Ovary (tissue), 9 donors: ENCODE measurements around the gene ALDH3B2. TPM values are rescaled to one million over a fixed set of nuclear protein-coding genes. Genes with fewer than 3 reads are reported as not detected.

ENCODE experiments used
- DNase-seq, 5 donors: peaks; one replicate each; pipeline ENCODE4 v3.0.0-alpha.2; 2019 to 2020
- H3K27ac ChIP-seq, 2 donors: fragments of 200-600 bp; one replicate each; pipeline versions ENCODE4 v1.5.1 to v1.8.0; 2019 to 2022
- H3K27me3 ChIP-seq: fragments of 200-600 bp; one replicate; pipeline ENCODE4 v1.8.0; 2022
- H3K36me3 ChIP-seq: fragments of 200-600 bp; sonication (generic); one replicate; pipeline ENCODE4 v1.5.1; 2019
- H3K4me1 ChIP-seq: one replicate; pipeline ENCODE4 v1.8.1; 2013; ENCODE audit warnings: mild to moderate bottlenecking, moderate library complexity; ENCODE audit not compliant: insufficient read depth
- H3K4me3 ChIP-seq: fragments of 200-600 bp; sonication (generic); one replicate; pipeline ENCODE4 v1.5.1; 2017
- H3K9me3 ChIP-seq, 2 donors: fragments of 200-600 bp in 1 of 2; sonication (generic) in 1 of 2; one replicate each; pipeline versions ENCODE4 v1.5.1 to v1.8.1; 2013 to 2019; ENCODE audit warnings: mild to moderate bottlenecking in 1 of 2, moderate library complexity in 1 of 2
- CTCF ChIP-seq, 3 donors: fragments of 450-650 bp in 2 of 3; fragments of 200-600 bp in 1 of 3; IDR thresholded peaks; one replicate each; pipeline versions ENCODE4 v1.5.1 to v1.8.0; 2016 to 2022; ENCODE audit warnings: antibody characterized with exemption in 3 of 3, mild to moderate bottlenecking in 1 of 3
- EP300 ChIP-seq: sonication (generic); formaldehyde crosslinking; IDR thresholded peaks from one replicate; pipeline ENCODE4 v1.6.1; 2017; ENCODE audit warnings: antibody characterized with exemption
- POLR2A ChIP-seq: fragments of 450-650 bp; IDR thresholded peaks from one replicate; pipeline ENCODE4 v1.6.1; 2017; ENCODE audit warnings: antibody characterized with exemption, mild to moderate bottlenecking, moderate library complexity
- WGBS, 3 donors: extraction: QIAGEN DNeasy Blood & Tissue Kit in 1 of 3; methylation state at CpG; one replicate each; pipeline versions ENCODE4 v1.1.5 to v1.1.7; 2013 to 2017; 5-methylcytosine and 5-hydroxymethylcytosine counted together
- intact Hi-C, 4 donors: fragments of 100-400 bp; cut with DNase I; formaldehyde crosslinking; loops; one replicate each; pipeline versions ENCODE4 v1.11.0 to v1.15.1; 2022 to 2023
- polyA plus RNA-seq, 2 donors: library from polyadenylated mRNA; stranded (reverse); fragments of 200-250 nt in 1 of 2; fragments of 350-450 nt in 1 of 2; fragmentation: Illumina TruSeq in 1 of 2; extraction: RNeasy Lipid Tissue Mini Kit (QIAGEN cat#74804) in 1 of 2; gene quantifications; one replicate each; pipeline ENCODE4 v1.2.3, GENCODE V29; 2013 to 2014
- total RNA-seq, 7 donors: library from RNA; depleted of rRNA in 2 of 7; stranded (reverse); fragments of >200 nt in 2 of 7; fragmentation: NEBNext Ultra II Directional in 3 of 7; extraction: Animal tissue kit (Norgen Biotek cat#: 25700) in 3 of 7; gene quantifications; one replicate each; pipeline versions ENCODE4 v1.1.0 to v1.2.4, GENCODE V29; 2016 to 2023
- donor health status: DM: no; HTN: no; CAD: no; lungs with moderate emphysema.
- donor health status: DM: no; HTN: no; CAD: no.
- donor health status: Bipolar disorder and iron deficiency.
- donor health status: DM: yes; HTN: yes; CAD: no.
- donor health status: DM: no; HTN: no; CAD: no.
- donor health status: DM: yes; HTN: yes; CAD: no.

Gene ALDH3B2
- total and polyA plus RNA-seq, 9 donors: 0.15 to 0.57 (median 0.27) TPM; not detected in 5

DNA sequence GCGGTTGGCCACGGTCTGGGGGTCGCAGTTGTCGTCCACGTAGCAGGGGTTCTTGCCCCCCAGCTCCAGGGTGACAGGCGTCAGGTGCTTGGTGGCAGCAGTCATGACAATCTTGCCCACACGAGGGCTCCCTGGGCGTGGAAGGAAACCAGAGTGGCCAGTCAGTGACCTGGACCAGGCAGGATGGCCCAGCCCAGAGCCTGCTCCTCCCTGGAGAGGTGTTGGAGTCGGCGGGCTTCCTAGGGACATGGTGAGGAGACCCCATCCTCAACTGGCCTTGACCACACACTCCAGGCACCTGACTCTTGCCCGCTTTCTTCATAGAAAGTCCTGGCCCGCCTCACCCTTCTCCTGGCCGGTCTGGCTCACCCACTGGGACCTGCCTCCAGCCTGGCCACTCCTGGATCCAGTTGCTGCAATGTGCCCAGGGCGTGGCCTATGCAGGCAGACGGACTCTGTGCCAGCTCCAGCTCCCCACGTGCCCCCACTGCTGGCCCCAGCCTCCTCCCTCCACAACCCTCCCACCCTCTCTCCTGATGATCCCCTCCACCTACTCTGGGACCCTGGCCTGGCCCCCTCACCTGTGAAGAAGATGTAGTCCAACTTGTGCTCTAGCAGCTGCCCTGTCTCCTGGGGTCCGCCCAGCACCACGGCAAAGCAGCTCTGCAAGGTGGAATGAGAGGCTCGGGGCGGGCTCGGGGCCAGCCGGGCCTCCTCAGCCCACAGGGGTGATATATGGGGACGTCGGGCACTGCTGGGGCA lies 8.7 kb downstream of the ALDH3B2 start:
- Histone ChIP-seq H3K4me3 (no peak overlapping the region), H3K36me3 (no peaks in the 10 kb centered on the region), H3K27ac (no peak overlapping the region), H3K9me3 (no peaks in the 10 kb centered on the region), H3K4me1 (no peaks in the 10 kb centered on the region), H3K27me3 (no peaks in the 10 kb centered on the region)
- WGBS, 3 donors: 76 to 84% (median 79%) methylated on average over 24 of the region's 24 CpGs
- no peak for TF ChIP-seq CTCF (IDR thresholded peaks at IDR 0.05)
- TF ChIP-seq POLR2A: no peak
- TF ChIP-seq EP300: no peak
- intact Hi-C loops: no loop called here
- no peak for DNase-seq

GRCh38 chr11:67664696-67665540 lies 9.5 kb downstream of the ALDH3B2 start:
- H3K27ac ChIP-seq: no peak overlapping the region
- 86 to 88% (median 87%) methylated on average over 24 to 33 of the region's 33 CpGs for WGBS, 3 donors
- intact Hi-C loops: no loop called here

GRCh38 chr11:67664213-67664585 lies 10.2 kb downstream of the ALDH3B2 start:
- DNase-seq: no peak
- no peaks in the 10 kb centered on the region for H3K4me1 ChIP-seq
- no peaks in the 10 kb centered on the region for H3K36me3 ChIP-seq
- no peaks in the 10 kb centered on the region for H3K27me3 ChIP-seq
- H3K9me3 ChIP-seq: no peaks in the 10 kb centered on the region
- no peak overlapping the region for H3K27ac ChIP-seq
- intact Hi-C loops: no loop called here
- TF ChIP-seq CTCF (IDR thresholded peaks at IDR 0.05) (no peak), EP300 (no peak), POLR2A (no peak)
- H3K4me3 ChIP-seq: no peak overlapping the region
- 84 to 100% (median 90%) methylated on average over 5 to 16 of the region's 16 CpGs for WGBS, 3 donors

More at GRCh38 chr11:67664696-67665540, 9.5 kb downstream of the ALDH3B2 start:
- DNase-seq: no peak
- TF ChIP-seq POLR2A: no peak
- TF ChIP-seq EP300: no peak
- no peak for TF ChIP-seq CTCF (IDR thresholded peaks at IDR 0.05)
- Histone ChIP-seq H3K27me3 (no peaks in the 10 kb centered on the region), H3K36me3 (no peaks in the 10 kb centered on the region), H3K9me3 (no peaks in the 10 kb centered on the region), H3K4me3 (no peak overlapping the region), H3K4me1 (no peaks in the 10 kb centered on the region)

GRCh38 chr11:67663532-67664212 lies 10.8 kb downstream of the ALDH3B2 start:
- Histone ChIP-seq H3K4me3 (no peak overlapping the region), H3K27ac (no peak overlapping the region), H3K4me1 (no peaks in the 10 kb centered on the region), H3K36me3 (no peaks in the 10 kb centered on the region), H3K9me3 (no peaks in the 10 kb centered on the region), H3K27me3 (no peaks in the 10 kb centered on the region)
- TF ChIP-seq POLR2A (no peak), EP300 (no peak), CTCF (IDR thresholded peaks at IDR 0.05) (no peak)
- intact Hi-C loops: no loop called here
- DNase-seq: no peak
- WGBS, 3 donors: 81 to 84% (median 83%) methylated on average over 22 of the region's 22 CpGs
